ENCODE results near the gene P2RX1.

GRCh38 chr17:3959921-3960601 lies 43.8 kb upstream of the P2RX1 start:
- no peak for TF ChIP-seq CTCF (conservative IDR thresholded peaks at IDR 0.05; ENCODE audit: low read depth in 2 of 2)
- TF ChIP-seq EZH2 (IDR thresholded peaks at IDR 0.05; ENCODE audit: low read depth, unreplicated experiment), result no peak
